GM21723 (cell line): ENCODE results near the gene SUGCT.
A peak's percentile ranks its signal among the peaks of the same experiment; 100 is the strongest.

Experiments used
- ATAC-seq: cut with Tn5 transposase; IDR thresholded peaks from one replicate; pipeline ENCODE4 v1.9.1; 2021; ENCODE audit warnings: mild to moderate bottlenecking, moderate library complexity; ENCODE audit not compliant: unreplicated experiment

SUGCT gene

DNA sequence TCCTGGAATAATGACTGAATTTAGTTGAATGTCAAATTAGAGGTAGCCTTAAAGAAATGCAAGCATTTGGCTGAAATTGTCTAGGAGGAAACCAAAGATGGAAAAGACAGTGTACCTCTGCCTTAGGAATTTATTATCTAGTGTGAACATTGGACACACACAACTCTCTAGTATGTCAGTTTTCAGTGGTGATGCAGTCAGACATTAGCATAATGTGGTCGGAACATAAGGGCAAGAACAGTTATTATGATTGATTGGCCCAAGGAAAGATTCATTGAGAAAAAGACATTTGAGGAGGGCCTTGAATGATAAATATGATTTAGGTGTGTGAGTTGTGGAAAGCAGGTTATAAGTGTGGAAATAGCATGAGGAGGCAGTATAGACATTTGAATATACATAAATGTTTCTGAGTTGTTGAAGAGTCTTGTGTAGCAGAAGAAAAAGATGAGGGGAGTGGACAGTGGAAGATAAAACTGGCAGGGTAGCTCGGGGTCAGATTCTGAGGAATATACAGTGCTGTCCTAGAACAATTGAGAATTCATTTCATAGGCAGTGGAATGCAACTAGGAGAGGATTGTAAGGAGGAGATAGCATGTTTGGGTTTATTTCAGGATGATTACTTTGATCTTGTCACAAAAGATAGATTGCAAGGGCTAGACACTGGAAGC is 414.7 kb downstream of the SUGCT start:
- ATAC-seq, result no peak

DNA sequence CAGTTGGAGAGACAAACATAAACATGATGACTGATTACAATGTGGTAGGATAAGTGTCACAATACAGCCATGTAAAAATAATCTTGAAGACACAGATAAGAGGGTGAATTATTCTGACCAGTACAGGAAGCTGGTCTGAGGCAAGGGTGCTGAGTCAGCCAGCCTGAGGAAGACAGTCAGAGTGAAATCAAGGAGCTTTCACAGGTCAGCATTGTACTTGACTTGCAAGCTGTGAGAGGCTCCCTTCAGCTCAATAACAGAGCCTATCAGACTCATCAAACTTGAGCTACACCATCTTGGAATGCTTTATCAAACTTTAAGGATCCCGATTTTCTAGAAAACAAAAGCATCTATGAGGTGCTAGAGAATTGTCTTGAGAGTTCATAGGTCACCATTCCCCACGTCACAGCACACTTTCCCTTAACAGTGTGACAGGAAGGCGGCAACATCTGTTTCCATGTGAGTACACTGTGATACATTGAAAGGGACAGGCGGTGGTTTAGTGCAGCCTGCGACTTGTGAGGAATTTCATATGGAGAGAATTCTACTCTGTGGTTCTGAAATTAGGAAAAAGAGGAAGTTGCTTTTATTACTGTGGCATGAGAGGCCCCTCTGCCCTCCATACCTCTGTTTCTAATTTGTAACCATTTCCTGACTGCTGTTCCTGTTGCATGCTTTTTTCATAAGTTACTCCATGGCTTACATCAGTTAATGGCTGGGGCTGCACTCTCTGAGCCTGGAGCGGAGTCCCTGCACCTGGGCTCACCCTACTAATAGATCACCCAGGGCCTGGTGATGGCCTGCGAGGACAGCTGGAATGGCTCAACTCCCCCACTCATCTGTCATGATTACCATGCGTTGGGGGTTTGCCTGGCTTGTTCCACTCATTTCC is 417.1 kb downstream of the SUGCT start:
- peak; percentile 78 for ATAC-seq

DNA sequence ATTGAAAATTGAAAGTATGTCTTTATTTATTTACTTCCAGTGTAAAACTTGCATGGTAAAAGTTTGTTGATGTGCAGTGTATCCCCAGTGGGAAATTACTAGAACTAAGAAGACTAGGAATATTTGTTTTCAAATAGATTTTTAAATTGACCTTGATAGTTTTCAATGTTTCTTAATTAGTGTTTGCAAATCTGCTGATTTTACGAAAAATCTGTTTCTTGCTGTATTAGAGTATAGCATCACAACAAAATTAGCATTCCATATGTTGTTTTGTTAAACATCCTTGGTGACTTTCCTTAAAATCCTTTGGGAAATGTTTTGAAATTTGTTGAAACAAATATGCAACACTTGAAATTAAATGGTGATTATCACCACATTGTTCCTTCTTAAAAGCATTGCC is 425.9 kb downstream of the SUGCT start:
- ATAC-seq, result no peak

DNA sequence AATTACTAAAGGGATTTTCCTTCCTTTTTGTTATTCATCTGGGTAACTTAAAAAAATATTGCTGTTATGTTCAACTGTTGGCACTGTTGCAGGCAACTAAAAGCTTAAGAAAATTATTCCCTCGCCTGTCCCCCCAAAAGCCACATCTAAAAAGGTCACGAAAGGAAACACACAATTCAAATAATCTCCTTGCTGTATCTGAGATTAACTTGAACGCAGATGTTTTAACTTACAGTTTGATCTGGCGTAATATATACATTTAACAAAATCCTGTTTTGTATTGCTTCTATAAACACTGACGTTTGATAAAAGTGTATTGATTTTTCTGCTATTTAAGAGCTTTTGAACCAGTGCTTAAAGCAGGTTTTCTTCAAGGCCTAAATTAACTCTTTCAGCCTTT is 432.1 kb downstream of the SUGCT start:
- ATAC-seq, result no peak

DNA sequence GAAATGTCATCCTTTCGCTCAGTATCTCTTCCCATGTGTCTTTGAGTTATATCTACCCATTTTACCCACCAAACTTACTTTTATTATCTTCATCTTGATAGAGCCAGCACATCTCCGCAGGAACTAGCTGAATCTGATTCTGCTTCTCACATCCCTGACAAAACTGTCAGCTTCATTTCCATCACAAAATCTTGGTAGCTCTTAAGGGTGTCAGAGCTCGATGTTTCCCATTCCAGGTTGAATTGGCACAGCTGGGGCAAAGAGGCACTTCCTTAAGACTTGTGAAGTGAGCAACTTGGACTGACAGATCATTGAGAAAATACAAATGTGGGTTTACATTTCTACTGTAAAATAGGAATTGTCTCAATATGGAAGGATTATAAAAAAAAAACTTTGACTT is 434.5 kb downstream of the SUGCT start:
- ATAC-seq, result no peak

DNA sequence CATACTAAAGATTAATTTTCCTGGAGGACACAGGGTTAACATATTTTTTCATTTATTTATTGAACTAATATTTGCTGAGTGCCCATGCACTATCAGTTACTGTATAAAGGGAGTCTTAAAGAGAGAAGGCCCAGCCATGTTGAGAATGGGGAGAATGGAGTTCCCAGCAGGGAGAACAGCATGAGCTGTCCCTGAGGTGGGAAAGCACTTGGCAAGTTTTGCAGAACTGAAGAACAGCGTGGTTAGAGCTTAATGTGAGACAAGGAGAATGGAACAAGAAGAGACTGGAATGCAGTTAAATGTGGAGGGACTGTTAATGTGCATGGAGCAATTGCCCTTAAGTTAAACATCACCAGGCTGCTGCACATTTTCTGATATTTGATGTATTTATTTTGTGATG is 435.4 kb downstream of the SUGCT start:
- no peak for ATAC-seq

DNA sequence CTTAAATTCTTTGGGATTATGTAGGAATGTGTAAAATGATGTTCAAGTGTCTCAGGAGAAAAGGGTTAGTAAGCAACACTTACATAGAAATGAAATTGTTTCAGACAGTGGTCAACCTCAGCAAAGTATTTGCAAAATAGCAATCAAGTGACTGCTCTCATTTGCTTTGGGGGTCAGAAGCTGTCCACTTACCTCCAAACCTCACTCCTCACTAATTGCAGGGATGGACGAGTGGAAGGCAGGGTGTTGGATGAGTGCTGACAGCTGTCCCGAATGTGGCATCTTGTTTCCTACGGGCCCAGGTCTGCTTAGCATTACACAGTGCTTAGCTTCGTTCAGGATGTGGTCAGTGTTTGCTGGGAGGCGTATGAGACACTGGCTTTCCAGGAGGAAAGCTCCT is 437.0 kb downstream of the SUGCT start:
- ATAC-seq, result no peak

DNA sequence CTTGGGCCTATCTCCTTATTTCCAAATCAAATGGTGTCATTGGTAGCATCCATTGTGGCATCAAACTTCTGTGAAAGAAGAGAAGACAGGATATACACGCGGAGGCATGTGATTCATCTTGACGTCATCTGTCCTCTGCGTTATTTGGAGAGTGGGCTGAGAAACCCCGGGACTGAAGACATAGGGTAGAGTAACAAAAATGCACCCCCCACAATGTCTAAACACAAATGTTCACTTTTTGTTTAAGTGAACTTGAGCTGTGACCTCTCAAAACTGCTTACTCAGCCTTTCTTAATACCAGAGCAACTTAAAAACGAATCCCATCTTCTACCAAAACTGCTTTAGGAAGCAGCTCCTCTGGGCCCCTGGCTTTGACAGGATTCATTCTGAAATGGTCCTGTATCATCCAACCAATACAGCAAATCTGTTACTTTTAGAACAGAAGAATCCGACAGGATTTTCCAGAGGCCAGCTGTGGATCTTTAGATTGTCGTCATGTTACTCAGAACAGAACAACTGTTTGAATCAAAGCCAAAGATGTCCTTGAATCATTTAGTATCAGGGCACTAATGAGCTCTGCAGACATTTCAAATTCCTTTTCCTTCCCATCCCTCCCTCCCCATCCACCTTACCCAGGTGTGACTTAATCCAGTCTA is 438.1 kb downstream of the SUGCT start:
- ATAC-seq, result no peak

DNA sequence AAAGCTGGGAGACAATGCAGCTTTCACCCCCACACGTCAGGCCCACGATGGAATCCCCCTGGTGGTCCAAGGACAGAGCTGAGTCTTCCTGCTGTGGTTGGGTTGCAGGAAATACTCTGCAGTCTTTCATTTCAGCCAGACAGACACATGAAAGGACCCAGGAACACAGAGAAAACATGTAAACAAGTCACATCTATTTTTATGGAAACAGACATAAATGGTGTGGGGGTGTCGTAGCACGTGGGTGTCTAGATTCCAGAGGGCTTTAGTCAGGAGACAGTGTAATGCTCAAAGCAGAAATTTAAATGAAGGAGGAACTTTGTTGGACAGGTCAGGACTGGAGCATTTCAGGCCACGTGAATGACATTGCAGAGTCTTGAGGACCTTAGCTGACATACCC is 444.6 kb downstream of the SUGCT start:
- no peak for ATAC-seq

DNA sequence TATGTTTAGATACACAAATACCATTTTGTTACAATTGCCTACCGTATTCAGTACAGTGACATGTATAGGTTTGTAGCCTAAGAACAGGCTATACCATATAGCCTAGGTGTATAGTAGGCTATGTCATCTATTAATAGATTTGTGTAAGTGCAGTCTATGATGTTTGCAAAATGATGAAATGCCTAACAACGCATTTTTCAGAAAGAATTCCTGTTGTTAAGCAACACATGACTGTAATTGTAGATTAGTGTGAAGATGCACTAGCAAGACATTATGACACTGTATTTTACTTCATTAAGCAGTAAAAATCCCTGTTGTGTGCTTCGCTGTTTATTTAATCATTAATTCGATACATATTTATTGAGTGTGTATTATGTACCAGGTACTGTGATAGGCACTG is 446.0 kb downstream of the SUGCT start:
- ATAC-seq, result no peak

DNA sequence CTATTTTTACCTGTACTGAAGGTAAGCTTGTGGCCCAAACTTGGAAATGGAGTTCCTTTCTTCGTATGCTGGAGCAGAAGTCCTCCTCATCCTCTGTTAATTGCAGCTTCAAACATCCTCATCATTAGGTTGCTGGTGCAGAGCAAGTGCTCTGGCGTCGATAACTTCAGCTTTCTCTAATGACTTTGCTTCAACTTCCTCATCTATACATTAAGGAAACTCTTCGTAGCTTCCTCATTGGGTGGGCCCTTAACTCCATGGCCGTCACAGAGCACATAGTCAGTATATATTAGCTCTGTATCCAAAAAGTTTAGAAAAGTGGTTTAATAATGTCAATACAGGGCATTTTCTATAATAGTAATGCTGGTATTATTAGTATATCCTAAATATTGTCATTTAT is 447.7 kb downstream of the SUGCT start:
- ATAC-seq, result no peak

DNA sequence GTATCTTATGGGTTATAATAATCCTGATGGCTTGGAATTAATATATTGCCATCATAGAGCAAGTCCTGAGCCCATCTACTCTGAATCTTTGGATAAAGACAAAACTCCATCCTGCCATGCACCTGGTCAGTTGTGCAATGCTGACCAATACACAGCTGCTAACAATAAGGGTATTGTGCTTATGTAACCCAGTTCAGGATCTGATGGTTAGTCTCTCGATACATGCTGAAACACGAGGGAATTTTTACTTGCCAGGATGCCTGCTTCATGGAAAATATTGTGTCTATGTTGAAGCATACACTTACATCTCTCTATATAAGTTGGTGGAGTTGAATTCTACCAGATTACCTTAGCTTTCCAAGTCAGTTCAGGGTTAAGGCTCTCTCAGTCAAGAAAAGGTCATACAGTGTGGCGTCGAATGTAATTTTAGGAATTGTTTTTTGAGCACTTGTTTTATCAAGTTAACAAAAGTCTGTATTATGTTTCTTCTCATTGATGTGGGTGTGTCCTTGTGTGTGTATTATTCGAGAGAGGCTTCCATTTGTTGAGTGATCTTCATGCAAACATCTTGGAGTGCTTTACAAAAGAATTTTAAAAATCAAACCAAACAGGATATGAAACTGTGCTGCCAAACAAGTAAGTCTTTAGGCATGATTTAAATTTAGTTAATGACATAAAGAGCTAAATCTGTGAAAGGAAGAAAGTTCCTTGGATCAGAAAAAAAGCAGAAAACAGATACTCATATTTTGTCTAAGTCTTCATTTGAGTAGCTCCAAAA is 449.1 kb downstream of the SUGCT start:
- no peak for ATAC-seq

DNA sequence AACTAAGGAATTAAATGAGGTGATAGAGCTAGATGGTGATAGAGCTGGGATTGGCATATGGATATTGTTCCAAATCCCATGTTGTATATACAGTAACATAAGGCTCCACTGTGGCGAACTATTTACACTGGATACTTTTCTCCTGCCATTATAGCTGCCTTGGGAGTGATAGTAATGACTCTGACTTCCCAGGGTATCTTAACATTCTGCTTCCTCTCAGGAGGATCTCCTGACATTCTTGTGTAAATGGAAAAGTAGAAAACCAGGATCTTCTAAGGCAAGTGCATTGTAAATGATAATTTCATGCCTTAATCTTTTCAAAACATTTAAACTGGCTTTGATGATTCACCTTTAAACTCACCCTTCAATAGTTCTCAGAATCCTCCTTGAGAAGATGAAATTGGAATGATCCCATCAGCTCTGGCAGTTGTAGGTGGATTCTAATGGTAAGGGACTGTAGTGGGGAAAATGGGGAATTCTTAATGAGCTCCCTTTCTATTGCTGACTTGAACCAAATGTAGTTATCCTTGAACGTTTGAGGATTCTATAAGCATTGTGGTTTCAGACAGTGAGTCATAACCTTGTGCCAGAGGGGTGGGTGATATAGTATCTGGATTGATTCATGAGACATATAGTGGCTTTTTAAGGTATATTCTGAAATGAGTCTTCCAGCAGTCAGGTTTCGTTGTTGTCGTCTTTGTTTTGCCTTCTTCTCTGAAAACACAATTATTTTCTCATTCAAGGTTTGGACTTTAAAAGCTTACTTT is 450.0 kb downstream of the SUGCT start:
- no peak for ATAC-seq

DNA sequence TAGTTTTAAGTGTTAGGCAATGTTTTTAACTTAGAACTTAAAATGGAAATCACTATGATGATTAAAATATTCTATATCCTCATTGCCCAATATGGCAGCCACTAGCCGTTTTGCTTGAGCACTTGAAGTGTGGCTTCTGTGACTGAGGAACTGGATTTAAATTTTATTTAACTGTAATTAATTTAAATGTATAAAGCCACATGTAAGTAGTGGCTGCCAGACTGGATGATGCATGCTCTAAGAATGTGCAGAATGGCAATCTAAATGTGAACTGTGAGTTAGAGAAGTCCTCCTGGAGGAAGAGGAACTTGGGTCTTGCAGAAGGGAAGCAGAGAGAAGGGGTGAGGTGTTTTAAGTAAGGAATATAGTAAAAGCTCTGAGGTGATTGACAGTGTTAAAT is 451.4 kb downstream of the SUGCT start:
- no peak for ATAC-seq

DNA sequence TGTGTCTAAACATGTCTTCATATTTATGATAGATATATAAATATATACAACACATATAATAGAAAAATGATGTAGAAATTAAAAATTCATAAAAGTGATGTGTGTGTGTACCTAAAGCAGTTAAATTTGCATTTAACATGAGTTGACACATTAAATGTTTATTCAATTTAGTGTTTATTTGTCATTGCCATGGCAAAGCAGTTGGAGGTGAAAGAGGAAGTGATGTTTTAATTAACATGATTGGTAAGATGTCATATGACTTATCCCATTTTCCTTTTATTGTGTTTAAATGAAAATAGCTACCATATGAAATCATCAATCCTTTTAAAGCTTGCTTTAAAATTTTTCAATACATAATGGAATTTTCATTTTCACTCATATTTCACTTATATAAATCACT is 452.6 kb downstream of the SUGCT start:
- no peak for ATAC-seq

DNA sequence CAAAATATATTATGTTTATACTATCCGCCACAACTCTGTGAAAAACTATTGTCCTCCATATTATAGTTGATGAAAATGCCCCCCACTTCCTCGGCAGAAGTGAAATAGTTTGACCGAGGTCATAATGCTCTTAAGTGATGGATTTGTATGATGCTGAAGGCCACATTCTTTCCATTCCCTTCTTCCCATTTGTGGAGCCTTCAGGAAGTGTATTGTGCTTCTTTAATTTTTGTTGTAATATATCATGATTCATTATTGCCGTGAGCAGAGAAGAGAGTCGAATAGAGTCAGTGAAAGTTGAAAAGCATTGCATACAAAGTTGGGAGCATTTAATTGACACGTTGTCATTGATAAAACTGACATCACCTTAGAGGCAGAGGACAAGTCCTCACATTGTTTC is 460.3 kb downstream of the SUGCT start:
- ATAC-seq, result no peak

DNA sequence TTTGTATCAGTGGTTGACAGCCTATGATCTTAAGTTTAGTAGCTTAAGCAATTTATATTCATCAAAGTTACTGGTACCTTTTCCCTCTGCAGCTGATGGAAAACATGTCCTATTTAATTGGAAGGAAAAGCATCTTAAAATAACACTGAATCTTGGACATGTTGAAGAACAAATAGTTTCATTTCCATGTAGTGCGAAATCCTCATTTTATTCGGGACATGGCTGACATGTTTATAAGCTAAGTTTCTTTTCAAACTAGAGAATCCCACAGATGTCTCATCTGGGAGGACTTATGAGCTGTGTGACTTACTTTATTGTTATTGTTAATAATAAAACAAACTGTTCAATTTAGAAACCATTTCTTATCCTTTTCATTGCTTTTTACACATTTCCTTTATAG is 461.0 kb downstream of the SUGCT start:
- no peak for ATAC-seq

DNA sequence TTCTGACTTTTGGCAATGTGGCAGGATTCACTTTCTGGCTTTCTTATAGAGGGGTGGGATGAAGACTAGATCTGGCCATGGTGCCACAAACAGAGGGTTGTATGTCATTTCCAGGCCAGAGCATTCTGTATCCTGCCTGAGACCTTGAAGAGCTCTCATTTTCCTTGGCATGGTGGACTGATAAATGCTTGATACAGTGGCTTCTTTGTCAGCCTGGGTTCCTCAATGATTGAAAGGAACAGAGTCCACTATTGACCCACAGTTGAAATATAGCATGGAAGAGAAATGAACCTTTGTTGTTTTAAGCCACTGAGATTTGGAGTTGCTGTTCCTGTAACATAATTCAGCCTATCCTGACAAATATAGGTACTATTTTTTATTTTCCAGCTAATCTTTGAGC is 462.7 kb downstream of the SUGCT start:
- no peak for ATAC-seq

DNA sequence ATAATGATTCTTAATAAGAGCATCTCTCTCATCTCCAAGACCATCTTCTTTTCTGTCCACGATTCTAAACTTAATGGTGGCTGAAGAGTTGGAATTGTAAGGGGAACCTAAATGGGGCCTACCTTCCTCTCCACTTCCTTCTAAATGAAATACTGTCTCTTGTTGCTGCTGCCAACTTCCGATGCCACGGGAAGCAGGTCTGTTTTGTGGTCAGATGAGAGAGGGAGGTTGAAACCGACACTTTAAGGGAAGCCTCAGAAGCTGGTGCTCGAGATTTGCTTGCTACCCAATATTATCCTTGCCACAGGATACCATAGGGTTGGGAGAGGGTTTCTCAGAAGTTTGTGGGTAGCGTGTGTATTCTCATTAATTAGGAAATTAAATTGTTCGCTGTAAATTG is 464.1 kb downstream of the SUGCT start:
- no peak for ATAC-seq

DNA sequence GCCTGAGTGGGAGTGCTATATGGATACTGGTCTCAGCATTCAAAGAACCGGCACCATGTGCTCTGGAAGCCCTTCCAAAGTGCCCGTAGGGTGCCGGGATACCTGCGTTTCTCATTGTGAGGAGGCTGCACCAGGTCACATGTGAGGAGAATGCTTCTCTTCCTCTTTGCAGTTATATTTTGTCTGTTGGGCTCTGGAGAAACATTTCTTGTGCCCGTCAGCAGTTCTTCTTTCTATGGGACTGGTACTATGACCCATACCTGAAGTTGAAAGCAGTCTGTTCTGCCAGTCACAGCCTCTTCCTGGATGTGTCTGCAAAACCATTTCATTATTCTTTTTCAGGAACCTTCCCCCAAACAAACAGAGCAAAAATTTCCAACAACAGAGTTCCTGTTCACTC is 465.0 kb downstream of the SUGCT start:
- ATAC-seq, result no peak
